MM.1S (cell line): ENCODE measurements around the gene ZNF471.

Experiments used
- EZH2phosphoT487 ChIP-seq: fragments of 300-600 bp; sonication (generic); IDR thresholded peaks from 2 replicates; pipeline ENCODE4 v1.6.1; 2018; ENCODE audit warnings: antibody characterized with exemption, low read length
- TF ChIP-seq, protein P1 (sequence below): fragments of 300-600 bp; sonication (generic); IDR thresholded peaks from 2 replicates; pipeline ENCODE4 v1.5.1; 2016; ENCODE audit warnings: antibody characterized with exemption, low read length, mixed read lengths

DNA sequence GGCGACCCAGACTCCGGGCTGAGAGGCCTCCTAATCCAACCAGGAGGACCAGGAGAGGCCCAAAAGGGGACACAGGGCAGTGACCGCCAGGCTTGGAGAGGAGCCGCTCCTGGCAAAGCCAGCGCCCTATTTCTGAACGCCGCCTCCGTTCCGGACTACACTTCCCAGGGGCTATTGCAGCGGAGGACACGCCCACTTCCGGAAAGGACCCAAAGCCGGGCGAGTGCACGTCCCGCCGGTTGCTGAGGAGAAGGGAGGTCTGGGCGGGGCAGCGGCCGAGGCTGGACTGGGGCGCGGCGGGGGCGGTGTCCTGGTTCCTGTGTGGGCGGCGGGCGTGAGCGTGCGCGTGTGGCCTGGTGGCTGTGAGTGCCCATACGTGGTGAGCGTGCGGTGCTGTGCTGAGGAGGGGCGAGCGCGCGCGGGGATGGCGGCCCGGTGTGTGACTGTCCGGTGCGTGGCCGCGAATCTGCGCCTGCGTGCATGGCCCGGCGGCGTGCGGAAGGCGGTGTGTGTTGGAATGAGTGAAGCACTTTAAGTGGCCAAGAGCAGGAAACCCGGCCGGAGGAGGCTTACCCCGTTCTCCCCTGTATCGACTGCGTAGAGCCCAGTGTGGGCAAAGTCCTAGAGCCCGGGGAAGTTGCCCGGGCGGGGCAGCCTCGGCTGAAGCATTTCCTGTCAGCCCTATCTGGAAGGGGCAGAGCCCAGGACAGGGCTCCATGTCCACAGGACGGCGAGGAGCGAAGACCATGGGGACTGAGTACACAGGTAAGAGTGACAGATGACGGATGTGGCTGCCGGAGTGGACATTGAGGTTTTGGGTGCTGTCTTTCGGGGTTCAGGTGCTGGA lies 59.8 kb downstream of the ZNF471 start, which contains the start of gene ZNF470:
- TF ChIP-seq, protein P1, sequence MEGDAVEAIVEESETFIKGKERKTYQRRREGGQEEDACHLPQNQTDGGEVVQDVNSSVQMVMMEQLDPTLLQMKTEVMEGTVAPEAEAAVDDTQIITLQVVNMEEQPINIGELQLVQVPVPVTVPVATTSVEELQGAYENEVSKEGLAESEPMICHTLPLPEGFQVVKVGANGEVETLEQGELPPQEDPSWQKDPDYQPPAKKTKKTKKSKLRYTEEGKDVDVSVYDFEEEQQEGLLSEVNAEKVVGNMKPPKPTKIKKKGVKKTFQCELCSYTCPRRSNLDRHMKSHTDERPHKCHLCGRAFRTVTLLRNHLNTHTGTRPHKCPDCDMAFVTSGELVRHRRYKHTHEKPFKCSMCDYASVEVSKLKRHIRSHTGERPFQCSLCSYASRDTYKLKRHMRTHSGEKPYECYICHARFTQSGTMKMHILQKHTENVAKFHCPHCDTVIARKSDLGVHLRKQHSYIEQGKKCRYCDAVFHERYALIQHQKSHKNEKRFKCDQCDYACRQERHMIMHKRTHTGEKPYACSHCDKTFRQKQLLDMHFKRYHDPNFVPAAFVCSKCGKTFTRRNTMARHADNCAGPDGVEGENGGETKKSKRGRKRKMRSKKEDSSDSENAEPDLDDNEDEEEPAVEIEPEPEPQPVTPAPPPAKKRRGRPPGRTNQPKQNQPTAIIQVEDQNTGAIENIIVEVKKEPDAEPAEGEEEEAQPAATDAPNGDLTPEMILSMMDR: no peak
- no peak for TF ChIP-seq EZH2phosphoT487
